HFFc6 (cell line): Measurements from ENCODE around the gene KCTD2. TPM values are rescaled to one million over a fixed set of nuclear protein-coding genes. Genes with fewer than 3 reads are reported as not detected.

Source experiments
- DNase-seq: peaks from one replicate; pipeline ENCODE4 v3.0.0-alpha.2; 2018
- H3K27ac Mint-ChIP-seq: 2 replicates; pipeline ENCODE4 v1.8.0; 2020; ENCODE audit warnings: mild to moderate bottlenecking, mixed read lengths
- H3K27me3 Mint-ChIP-seq: 2 replicates; pipeline ENCODE4 v1.8.0; 2021; ENCODE audit warnings: mild to moderate bottlenecking, moderate library complexity, mixed read lengths; ENCODE audit not compliant: insufficient read depth
- H3K36me3 Mint-ChIP-seq: 2 replicates; pipeline ENCODE4 v1.8.0; 2021; ENCODE audit warnings: low read depth, mixed read lengths
- H3K4me1 Mint-ChIP-seq: 2 replicates; pipeline ENCODE4 v1.8.0; 2020; ENCODE audit warnings: low read depth, mixed read lengths
- H3K4me3 Mint-ChIP-seq: 2 replicates; pipeline ENCODE4 v1.8.0; 2020; ENCODE audit warnings: mild to moderate bottlenecking, moderate library complexity, mixed read lengths
- H3K9me3 Mint-ChIP-seq: 2 replicates; pipeline ENCODE4 v1.8.0; 2020; ENCODE audit warnings: mild to moderate bottlenecking, mixed read lengths
- long read RNA-seq: library from polyadenylated mRNA; unstranded; transcript quantifications from one replicate; pipeline ENCODE4 v2.0.0, GENCODE V29; 2019
- total RNA-seq, 6 experiments: library from RNA; stranded (reverse); fragmentation: NEBNext Ultra II Directional; extraction: Animal tissue kit (Norgen Biotek cat#: 25700); gene quantifications; 2 replicates in 1 of 6; 3 replicates in 5 of 6; pipeline ENCODE4 v1.2.3, GENCODE V29; 2021
- TF ChIP-seq, protein P1 (sequence below): fragments of 200-600 bp; sonication (generic); IDR thresholded peaks from 2 replicates; pipeline ENCODE4 v1.5.0; 2021; ENCODE audit warnings: antibody characterized with exemption, mild to moderate bottlenecking

The KCTD2 gene
- total RNA-seq: 10 to 100 TPM; 20.3 to 24.0 (median 21.3) TPM
- long read RNA-seq, partial matches to known transcripts: 0 of 4 reads
- long read RNA-seq, other reads (novel, unspliced or antisense): 4 of 4 reads

DNA sequence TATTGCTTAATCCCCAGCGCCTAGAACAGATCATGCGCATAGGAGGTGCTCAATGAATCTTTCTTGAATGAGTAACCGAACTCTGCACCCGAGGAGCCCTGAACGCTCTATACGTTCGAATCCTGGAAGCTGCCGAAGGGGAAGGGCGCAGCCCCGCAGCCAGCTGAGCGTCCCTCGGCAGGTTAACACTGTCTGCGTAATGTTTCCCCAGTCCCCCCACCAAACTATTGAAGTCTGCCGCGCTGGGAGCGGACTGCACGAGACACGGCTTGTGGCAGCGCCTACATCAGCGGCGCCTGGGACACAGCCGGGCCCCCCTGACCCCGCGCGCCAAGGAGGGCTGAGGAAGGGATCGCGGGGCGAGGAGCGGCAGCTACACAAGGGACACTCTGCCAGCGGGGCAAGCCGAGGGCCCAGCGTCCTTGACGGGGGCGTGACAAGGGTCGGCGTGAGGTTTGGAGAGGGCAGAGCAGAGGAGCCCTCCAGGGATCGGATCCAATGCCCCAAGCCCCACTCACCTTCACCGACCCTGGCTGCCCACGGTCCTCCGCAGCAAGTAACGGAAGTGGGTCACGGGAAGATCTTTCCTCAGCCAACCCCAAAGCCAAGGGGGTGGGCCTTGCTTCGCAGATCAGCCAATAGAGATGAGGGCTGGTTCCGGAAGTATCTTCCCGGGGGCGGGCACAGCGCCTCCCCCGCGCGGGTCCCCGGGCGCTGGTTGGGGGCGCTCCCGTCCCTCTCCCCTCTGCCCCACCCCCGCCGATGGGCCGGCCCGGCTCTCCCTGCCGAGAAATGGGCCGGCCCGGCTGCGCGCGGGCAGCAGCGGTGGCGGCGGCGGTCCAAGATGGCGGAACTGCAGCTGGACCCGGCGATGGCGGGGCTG is at the start of gene KCTD2, which contains the start of gene ATP5PD:
Gene KCTD2, plus strand, starts transcription at position 819 of the 883 bp plus-strand sequence. Its CDS starts 26 bp downstream, at position 845.
Gene ATP5PD, minus strand, starts transcription at position 563 of the 883 bp plus-strand sequence. CDS start 4,319 bp downstream, outside the sequence.
- H3K27me3 Mint-ChIP-seq: peaks cover 3% of the 10 kb centered on the region
- H3K9me3 Mint-ChIP-seq: no peaks in the 10 kb centered on the region
- peak within 1 kb of the TSS; percentile 97 for H3K27ac Mint-ChIP-seq
- H3K36me3 Mint-ChIP-seq: peaks cover 2% of the 10 kb centered on the region
- TF ChIP-seq, protein P1, sequence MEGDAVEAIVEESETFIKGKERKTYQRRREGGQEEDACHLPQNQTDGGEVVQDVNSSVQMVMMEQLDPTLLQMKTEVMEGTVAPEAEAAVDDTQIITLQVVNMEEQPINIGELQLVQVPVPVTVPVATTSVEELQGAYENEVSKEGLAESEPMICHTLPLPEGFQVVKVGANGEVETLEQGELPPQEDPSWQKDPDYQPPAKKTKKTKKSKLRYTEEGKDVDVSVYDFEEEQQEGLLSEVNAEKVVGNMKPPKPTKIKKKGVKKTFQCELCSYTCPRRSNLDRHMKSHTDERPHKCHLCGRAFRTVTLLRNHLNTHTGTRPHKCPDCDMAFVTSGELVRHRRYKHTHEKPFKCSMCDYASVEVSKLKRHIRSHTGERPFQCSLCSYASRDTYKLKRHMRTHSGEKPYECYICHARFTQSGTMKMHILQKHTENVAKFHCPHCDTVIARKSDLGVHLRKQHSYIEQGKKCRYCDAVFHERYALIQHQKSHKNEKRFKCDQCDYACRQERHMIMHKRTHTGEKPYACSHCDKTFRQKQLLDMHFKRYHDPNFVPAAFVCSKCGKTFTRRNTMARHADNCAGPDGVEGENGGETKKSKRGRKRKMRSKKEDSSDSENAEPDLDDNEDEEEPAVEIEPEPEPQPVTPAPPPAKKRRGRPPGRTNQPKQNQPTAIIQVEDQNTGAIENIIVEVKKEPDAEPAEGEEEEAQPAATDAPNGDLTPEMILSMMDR: peak; percentile 39; the same call in 1 of the 2 replicates
- peak within 1 kb of the TSS; percentile 98 for H3K4me3 Mint-ChIP-seq
- peak; percentile 95 for DNase-seq
- H3K4me1 Mint-ChIP-seq: peaks cover 34% of the 10 kb centered on the region

DNA sequence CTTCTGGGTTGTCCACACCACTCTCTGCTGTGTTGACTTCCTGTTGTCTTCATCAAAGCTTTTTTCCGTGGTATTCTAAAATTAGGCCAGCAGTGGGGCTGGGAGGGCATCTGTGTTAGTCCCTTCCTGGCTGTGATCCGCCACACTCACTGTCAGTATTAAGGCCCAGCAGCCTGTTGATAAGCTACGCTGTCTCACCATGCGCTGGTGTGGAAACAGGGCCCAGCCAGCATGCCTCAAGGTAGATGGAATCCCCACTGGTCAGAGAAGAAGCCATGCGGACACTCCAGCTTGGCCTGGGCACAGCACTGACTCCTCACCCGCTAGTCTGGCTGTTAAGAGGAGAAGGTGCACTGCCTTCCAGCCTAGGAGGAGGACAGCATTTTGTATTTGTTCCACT is 48.2 kb upstream of the KCTD2 start:
- no peak for DNase-seq
- H3K36me3 Mint-ChIP-seq: no peaks in the 10 kb centered on the region
- peaks cover 10% of the 10 kb centered on the region for H3K4me1 Mint-ChIP-seq
- no peaks in the 10 kb centered on the region for H3K9me3 Mint-ChIP-seq
- H3K27me3 Mint-ChIP-seq: no peaks in the 10 kb centered on the region; the same call in none of the 2 replicates
- TF ChIP-seq, protein P1: no peak
- no peak overlapping the region for H3K4me3 Mint-ChIP-seq
- H3K27ac Mint-ChIP-seq: no peak overlapping the region

- Mint-ChIP-seq H3K36me3 (no peaks in the 10 kb centered on the region), H3K4me3 (no peak overlapping the region), H3K9me3 (no peaks in the 10 kb centered on the region), H3K4me1 (peaks cover 3% of the 10 kb centered on the region), H3K27me3 (no peaks in the 10 kb centered on the region; the same call in 1 of the 2 replicates), H3K27ac (no peak overlapping the region)
- TF ChIP-seq, protein P1: no peak
- no peak for DNase-seq
These were observed 47.5 kb upstream of the KCTD2 start for GRCh38 chr17:74999523-74999922.

DNA sequence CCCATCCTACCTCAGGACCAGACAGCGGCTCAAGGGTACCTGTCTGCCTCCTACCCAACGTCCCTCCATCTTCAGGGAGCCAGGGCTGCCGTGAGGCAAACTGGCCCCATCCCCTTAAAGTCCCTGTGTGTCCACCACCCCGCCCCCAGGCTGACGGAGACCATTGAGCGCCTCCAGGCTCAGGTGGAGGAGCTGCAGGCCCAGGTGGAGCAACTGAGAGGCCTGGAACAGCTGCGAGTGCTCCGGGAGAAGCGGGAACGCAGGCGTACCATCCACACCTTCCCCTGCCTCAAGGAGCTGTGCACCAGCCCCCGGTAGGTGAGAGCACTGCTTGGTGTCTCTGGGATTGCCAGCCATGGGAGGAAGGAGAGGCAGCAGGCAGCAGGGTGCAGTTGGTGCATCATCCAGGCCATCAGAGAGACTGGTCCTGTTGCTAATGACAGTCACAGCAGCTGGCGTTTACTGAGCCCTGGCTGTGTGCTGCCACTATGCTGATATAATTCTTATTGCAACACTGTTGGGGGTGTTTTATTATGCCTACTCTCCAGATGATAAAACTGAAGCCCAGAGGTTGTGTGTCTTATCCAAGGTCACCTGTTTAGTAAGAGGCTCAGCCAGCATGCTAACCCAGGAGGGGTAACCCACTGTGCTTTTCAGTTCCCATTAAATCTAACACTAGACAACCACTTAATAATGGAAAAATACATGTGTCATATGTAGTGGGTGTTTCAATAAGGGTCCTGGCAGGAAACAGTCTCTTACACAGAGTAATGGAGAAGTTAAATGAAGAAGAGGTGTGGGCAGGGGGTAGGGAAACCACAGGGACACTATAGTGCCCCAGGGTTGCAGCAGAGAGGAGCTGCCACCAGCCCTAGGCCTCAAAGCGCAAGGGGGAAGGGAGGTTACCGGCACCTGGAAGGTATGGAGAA is 44.8 kb upstream of the KCTD2 start:
- H3K9me3 Mint-ChIP-seq: no peaks in the 10 kb centered on the region
- H3K27ac Mint-ChIP-seq: no peak overlapping the region
- H3K36me3 Mint-ChIP-seq: no peaks in the 10 kb centered on the region

More for the DNA sequence above, 44.8 kb upstream of the KCTD2 start:
- no peaks in the 10 kb centered on the region for H3K4me1 Mint-ChIP-seq
- no peak overlapping the region for H3K4me3 Mint-ChIP-seq
- no peaks in the 10 kb centered on the region; the same call in none of the 2 replicates for H3K27me3 Mint-ChIP-seq
- no peak for DNase-seq
- TF ChIP-seq, protein P1: no peak
